Keratinocyte (primary cell): ENCODE measurements around the gene CHCHD6. TPM values are rescaled to one million over a fixed set of nuclear protein-coding genes. Genes with fewer than 3 reads are reported as not detected.
A peak's percentile ranks its signal among the peaks of the same experiment; 100 is the strongest.

Source experiments
- DNase-seq: peaks from one replicate; pipeline ENCODE4 v3.0.0-alpha.2; 2011; ENCODE audit warnings: low read depth, missing footprints, low spot score
- FAIRE-seq: peaks from 2 replicates; lab custom pipeline; 2011; peaks lifted over from hg19 to GRCh38; lab: Jason Lieb, UNC
- H2AFZ ChIP-seq: 2 replicates; pipeline ENCODE4 v1.6.0; 2012; ENCODE audit warnings: low read length, control low read depth, inconsistent platforms; ENCODE audit not compliant: control insufficient read depth
- H3K27ac ChIP-seq: 2 replicates; pipeline ENCODE4 v1.5.1; 2011; ENCODE audit warnings: low read length; ENCODE audit not compliant: control insufficient read depth, insufficient read depth
- H3K27me3 ChIP-seq: 3 replicates; pipeline ENCODE4 v1.6.0; 2011; ENCODE audit warnings: low read length; ENCODE audit not compliant: control insufficient read depth, insufficient read depth; ENCODE audit errors: extremely low read depth
- H3K36me3 ChIP-seq, 2 experiments: 2 replicates in 1 of 2; 3 replicates in 1 of 2; pipeline ENCODE4 v1.5.1; 2011; ENCODE audit warnings: low read length in 2 of 2, mild to moderate bottlenecking in 1 of 2; ENCODE audit not compliant: control insufficient read depth in 2 of 2, insufficient read depth in 2 of 2; ENCODE audit errors: extremely low read depth in 1 of 2
- H3K4me1 ChIP-seq: 3 replicates; pipeline ENCODE4 v1.5.1; 2011; ENCODE audit warnings: low read length; ENCODE audit not compliant: control insufficient read depth, insufficient read depth; ENCODE audit errors: extremely low read depth
- H3K4me2 ChIP-seq: 3 replicates; pipeline ENCODE4 v1.6.0; 2011; ENCODE audit warnings: low read depth, low read length; ENCODE audit not compliant: control insufficient read depth, insufficient read depth; ENCODE audit errors: extremely low read depth
- H3K4me3 ChIP-seq, 3 experiments: fragments of 200-600 bp in 1 of 3; sonication (generic) in 1 of 3; 2 replicates in 2 of 3; 3 replicates in 1 of 3; pipeline ENCODE4 v1.5.1; 2011 to 2016; ENCODE audit warnings: low read length in 3 of 3, mild to moderate bottlenecking in 3 of 3, control low read depth in 2 of 3, inconsistent platforms in 1 of 3, low read depth in 1 of 3, mixed read lengths in 1 of 3, mixed run types in 1 of 3, moderate library complexity in 1 of 3; ENCODE audit not compliant: control insufficient read depth in 2 of 3, insufficient read depth in 2 of 3; ENCODE audit errors: extremely low read depth in 1 of 3
- H3K79me2 ChIP-seq: 2 replicates; pipeline ENCODE4 v1.6.0; 2012; ENCODE audit warnings: low read length; ENCODE audit not compliant: control insufficient read depth, insufficient read depth
- H3K9ac ChIP-seq: 3 replicates; pipeline ENCODE4 v1.6.0; 2011; ENCODE audit warnings: low read length; ENCODE audit not compliant: control insufficient read depth, insufficient read depth; ENCODE audit errors: extremely low read depth
- H3K9me1 ChIP-seq: 3 replicates; pipeline ENCODE4 v1.6.0; 2011; ENCODE audit warnings: low read length; ENCODE audit not compliant: control insufficient read depth, insufficient read depth; ENCODE audit errors: extremely low read depth
- H3K9me3 ChIP-seq: 2 replicates; pipeline ENCODE4 v1.5.1; 2012; ENCODE audit warnings: low read depth, low read length; ENCODE audit not compliant: control insufficient read depth
- H4K20me1 ChIP-seq: 3 replicates; pipeline ENCODE4 v1.6.0; 2011; ENCODE audit warnings: low read length; ENCODE audit not compliant: control insufficient read depth, insufficient read depth; ENCODE audit errors: extremely low read depth
- EZH2 ChIP-seq: IDR thresholded peaks from one replicate; pipeline ENCODE4 v1.6.1; 2012; ENCODE audit warnings: inconsistent platforms, mild to moderate bottlenecking, low read length, moderate library complexity
- dilution Hi-C: fragments of 300-500 bp; cut with MboI; formaldehyde crosslinking; loops from one replicate; pipeline ENCODE4 v1.7.0; 2020; ENCODE audit warnings: low sequenced_read_pairs; ENCODE audit not compliant: extremely low pct_ligation_motif_present
- polyA plus RNA-seq, 5 experiments: library from polyadenylated mRNA; depleted of rRNA in 3 of 5; stranded (reverse) in 3 of 5; stranded (forward) in 1 of 5; unstranded in 1 of 5; fragments of >200 nt; gene quantifications; 1 replicate in 1 of 5; 2 replicates in 3 of 5; 3 replicates in 1 of 5; pipeline versions ENCODE4 v1.2.1 to v1.2.3, GENCODE V29; 2011 to 2012; ENCODE audit warnings: missing spikeins in 2 of 5, low read depth in 1 of 5, low replicate concordance in 1 of 5
- TF ChIP-seq, protein P1 (sequence below), 3 experiments: IDR thresholded peaks in 1 of 3; conservative IDR thresholded peaks in 1 of 3; optimal IDR thresholded peaks in 1 of 3; 2 replicates in 2 of 3; 3 replicates in 1 of 3; pipeline versions ENCODE3 to v1.5.1; 2011; ENCODE audit warnings: low read length in 3 of 3, mild to moderate bottlenecking in 3 of 3, moderate library complexity in 2 of 3, control low read depth in 1 of 3, inconsistent platforms in 1 of 3; ENCODE audit not compliant: insufficient read depth in 2 of 3; ENCODE audit errors: extremely low read depth in 1 of 3

Gene CHCHD6
- polyA plus RNA-seq, 1 donor (not counting 4 experiments of a cell fraction or from before 2014, with no cell fraction given), result 21.7 TPM

DNA sequence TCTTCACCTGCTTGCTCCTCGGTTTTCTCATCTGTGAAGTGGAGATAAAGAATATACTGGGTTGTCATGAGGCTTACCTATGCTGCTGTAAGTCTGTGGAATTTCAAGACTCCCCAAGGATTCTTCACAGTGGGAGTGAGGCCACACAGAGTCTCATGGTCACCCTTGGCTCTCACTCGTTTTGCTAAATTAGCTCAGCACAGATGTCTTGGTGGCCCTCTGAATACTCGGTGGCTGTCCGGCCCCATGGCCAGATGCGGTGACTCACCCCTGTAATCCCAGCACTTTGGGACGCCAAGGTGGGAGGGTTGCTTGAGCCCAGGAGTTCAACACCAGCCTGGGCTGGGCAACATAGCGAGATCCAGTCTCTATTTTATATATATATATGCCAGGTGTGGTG is 5.0 kb upstream of the CHCHD6 start:
- Histone ChIP-seq H3K4me3 (no peak overlapping the region), H2AFZ (no peak overlapping the region), H3K9me1 (no peaks in the 10 kb centered on the region), H3K79me2 (no peaks in the 10 kb centered on the region), H3K27me3 (peaks cover 5% of the 10 kb centered on the region), H3K4me2 (no peak overlapping the region), H3K9me3 (no peaks in the 10 kb centered on the region), H4K20me1 (no peaks in the 10 kb centered on the region), H3K9ac (no peak overlapping the region), H3K36me3 (no peaks in the 10 kb centered on the region), H3K27ac (no peak overlapping the region), H3K4me1 (peaks cover 7% of the 10 kb centered on the region)
- dilution Hi-C loops, result no loop called here
- no peak for FAIRE-seq
- TF ChIP-seq, protein P1, sequence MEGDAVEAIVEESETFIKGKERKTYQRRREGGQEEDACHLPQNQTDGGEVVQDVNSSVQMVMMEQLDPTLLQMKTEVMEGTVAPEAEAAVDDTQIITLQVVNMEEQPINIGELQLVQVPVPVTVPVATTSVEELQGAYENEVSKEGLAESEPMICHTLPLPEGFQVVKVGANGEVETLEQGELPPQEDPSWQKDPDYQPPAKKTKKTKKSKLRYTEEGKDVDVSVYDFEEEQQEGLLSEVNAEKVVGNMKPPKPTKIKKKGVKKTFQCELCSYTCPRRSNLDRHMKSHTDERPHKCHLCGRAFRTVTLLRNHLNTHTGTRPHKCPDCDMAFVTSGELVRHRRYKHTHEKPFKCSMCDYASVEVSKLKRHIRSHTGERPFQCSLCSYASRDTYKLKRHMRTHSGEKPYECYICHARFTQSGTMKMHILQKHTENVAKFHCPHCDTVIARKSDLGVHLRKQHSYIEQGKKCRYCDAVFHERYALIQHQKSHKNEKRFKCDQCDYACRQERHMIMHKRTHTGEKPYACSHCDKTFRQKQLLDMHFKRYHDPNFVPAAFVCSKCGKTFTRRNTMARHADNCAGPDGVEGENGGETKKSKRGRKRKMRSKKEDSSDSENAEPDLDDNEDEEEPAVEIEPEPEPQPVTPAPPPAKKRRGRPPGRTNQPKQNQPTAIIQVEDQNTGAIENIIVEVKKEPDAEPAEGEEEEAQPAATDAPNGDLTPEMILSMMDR (optimal IDR thresholded peaks at IDR 0.05 in 1 of 3, IDR thresholded peaks at IDR 0.05 in 1 of 3, conservative IDR thresholded peaks at IDR 0.05 in 1 of 3; ENCODE audit: extremely low read depth in 1 of 3, insufficient read depth in 2 of 3, low read length in 3 of 3), result no peak
- no peak for TF ChIP-seq EZH2
- DNase-seq, result no peak

DNA sequence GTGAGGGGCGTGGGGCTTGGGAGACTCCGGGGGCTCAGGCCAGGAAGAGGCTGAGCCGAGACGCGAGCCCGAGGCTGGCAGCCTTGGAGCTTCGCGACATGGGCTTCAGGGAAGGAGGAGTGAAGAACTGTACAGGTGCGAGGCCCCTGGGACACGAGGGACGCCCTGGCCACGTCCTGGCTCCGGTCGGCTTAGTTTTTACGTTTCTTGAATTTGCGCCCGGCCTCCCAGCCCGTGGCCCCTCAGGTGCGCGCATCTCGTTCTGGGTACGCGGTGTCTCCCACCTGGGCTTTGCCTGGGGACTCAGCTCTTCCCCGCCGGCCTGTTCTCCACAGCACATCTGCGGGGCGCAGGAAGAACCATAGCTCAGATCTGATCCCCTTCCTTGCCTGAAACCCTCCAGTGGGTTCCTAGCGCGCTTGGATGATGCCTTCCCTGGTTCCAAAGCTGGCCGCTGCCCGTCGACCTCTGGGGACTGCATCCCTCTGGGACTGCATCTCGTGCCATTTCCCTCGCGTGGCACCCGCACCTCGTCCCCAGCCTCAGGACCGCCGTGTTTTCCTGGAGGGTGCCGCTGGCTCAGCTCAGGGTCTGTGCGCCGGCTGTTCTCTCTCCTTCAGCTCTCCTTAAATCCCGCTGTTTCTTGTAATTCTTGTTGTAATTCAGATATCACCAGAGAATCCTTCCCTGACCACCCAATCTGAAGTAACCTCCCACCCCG is 614 bp downstream of the CHCHD6 start:
- dilution Hi-C loops, result no loop called here
- Histone ChIP-seq H3K36me3 (no peaks in the 10 kb centered on the region), H3K9me1 (no peaks in the 10 kb centered on the region), H3K9me3 (no peaks in the 10 kb centered on the region), H3K79me2 (peaks cover 39% of the 10 kb centered on the region), H3K4me1 (peaks cover 16% of the 10 kb centered on the region), H3K27me3 (no peaks in the 10 kb centered on the region), H4K20me1 (no peaks in the 10 kb centered on the region), H3K4me2 (peak overlapping the region; percentile 87), H2AFZ (peak overlapping the region; percentile 88), H3K4me3 (peak overlapping the region; percentile 75 to 82 (median 81)), H3K9ac (peak overlapping the region; percentile 67), H3K27ac (no peak overlapping the region)
- FAIRE-seq, result no peak
- DNase-seq, result no peak
- no peak for TF ChIP-seq EZH2
- TF ChIP-seq, protein P1 (optimal IDR thresholded peaks at IDR 0.05 in 1 of 3, IDR thresholded peaks at IDR 0.05 in 1 of 3, conservative IDR thresholded peaks at IDR 0.05 in 1 of 3; ENCODE audit: extremely low read depth in 1 of 3, insufficient read depth in 2 of 3, low read length in 3 of 3), result no peak
